GM08714 (cell line): Measurements from ENCODE around the gene TRPC5OS.

Experiments
- H3K4me3 ChIP-seq: fragments of 200-500 bp; sonication (Bioruptor generic); 2 replicates; pipeline ENCODE4 v1.5.1; 2014; ENCODE audit warnings: mild to moderate bottlenecking, low read length, inconsistent platforms
- ZNF274 ChIP-seq: IDR thresholded peaks from 2 replicates; pipeline ENCODE4 v1.6.1; 2012; ENCODE audit warnings: mild to moderate bottlenecking, low read depth, low read length

The TRPC5OS gene

DNA sequence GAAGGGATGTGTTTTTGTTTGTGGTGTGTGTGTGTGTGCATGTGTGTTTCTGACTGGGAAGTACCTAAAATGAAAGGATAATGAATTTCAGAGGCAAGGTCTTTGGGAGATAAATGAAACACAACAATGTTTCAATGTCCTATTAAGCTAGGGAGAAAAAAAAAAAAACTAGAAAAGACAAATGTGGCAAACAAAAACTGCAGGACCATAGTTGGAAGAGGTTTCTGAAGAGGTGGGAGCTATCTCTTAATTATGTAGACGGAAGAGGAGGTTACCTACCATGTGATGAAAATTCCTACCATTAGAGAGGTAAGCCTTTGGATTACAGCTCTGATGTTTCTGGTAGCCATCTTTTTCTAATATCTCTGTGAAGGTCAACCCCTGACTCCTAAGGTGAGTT, at the start of gene TRPC5OS:
Gene TRPC5OS (plus strand): TSS at position 301 of the 400 bp plus-strand sequence. CDS start 25,669 bp downstream, outside the sequence.
- H3K4me3 ChIP-seq, result no peak within 1 kb of the TSS

GRCh38 chrX:111829345-111829744, 46.6 kb upstream of the TRPC5OS start:
- no peak overlapping the region for H3K4me3 ChIP-seq
- TF ChIP-seq ZNF274, result no peak

More for the DNA sequence above, at the start of gene TRPC5OS:
- no peak for TF ChIP-seq ZNF274

- TF ChIP-seq ZNF274, result no peak
- H3K4me3 ChIP-seq, result no peak overlapping the region
These were observed 45.4 kb upstream of the TRPC5OS start for GRCh38 chrX:111830571-111830970.

DNA sequence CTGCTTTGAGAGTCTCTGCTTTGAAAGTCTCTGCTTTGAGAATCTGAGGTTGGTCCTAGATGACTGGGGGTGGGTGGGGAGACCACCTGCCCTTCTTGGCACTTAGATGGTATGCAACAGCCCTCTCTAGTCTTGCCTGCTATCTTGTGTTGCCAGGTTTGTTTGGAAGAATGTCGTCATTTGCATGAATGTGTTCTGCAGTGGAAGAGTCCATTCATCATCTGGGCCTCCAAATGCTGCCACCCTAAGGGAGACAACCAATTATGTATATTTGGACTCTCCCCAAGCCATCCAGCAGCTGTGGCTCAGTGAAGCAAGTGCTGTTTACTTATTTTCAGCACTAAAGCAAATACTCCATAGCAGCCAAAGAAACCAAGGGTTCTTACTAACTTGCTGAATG, 44.6 kb upstream of the TRPC5OS start:
- no peak overlapping the region for H3K4me3 ChIP-seq
- no peak for TF ChIP-seq ZNF274

- no peak for TF ChIP-seq ZNF274
These were observed 38.8 kb upstream of the TRPC5OS start for GRCh38 chrX:111837197-111837596.

GRCh38 chrX:111847491-111848133, 28.4 kb upstream of the TRPC5OS start:
- no peak overlapping the region for H3K4me3 ChIP-seq
- TF ChIP-seq ZNF274, result no peak

More at GRCh38 chrX:111837197-111837596, 38.8 kb upstream of the TRPC5OS start:
- H3K4me3 ChIP-seq, result no peak overlapping the region

- no peak overlapping the region for H3K4me3 ChIP-seq
- TF ChIP-seq ZNF274, result no peak
These were observed 27.4 kb upstream of the TRPC5OS start for GRCh38 chrX:111848541-111848940.

- no peak for TF ChIP-seq ZNF274
These were observed 25.0 kb upstream of the TRPC5OS start for GRCh38 chrX:111850975-111851374.

GRCh38 chrX:111854556-111855490, 21.2 kb upstream of the TRPC5OS start:
- no peak overlapping the region for H3K4me3 ChIP-seq
- TF ChIP-seq ZNF274, result no peak

More at GRCh38 chrX:111850975-111851374, 25.0 kb upstream of the TRPC5OS start:
- H3K4me3 ChIP-seq, result no peak overlapping the region

GRCh38 chrX:111857534-111858060, 18.4 kb upstream of the TRPC5OS start:
- no peak for TF ChIP-seq ZNF274
- H3K4me3 ChIP-seq, result no peak overlapping the region

GRCh38 chrX:111861605-111862004, 14.4 kb upstream of the TRPC5OS start:
- no peak for TF ChIP-seq ZNF274
- no peak overlapping the region for H3K4me3 ChIP-seq

DNA sequence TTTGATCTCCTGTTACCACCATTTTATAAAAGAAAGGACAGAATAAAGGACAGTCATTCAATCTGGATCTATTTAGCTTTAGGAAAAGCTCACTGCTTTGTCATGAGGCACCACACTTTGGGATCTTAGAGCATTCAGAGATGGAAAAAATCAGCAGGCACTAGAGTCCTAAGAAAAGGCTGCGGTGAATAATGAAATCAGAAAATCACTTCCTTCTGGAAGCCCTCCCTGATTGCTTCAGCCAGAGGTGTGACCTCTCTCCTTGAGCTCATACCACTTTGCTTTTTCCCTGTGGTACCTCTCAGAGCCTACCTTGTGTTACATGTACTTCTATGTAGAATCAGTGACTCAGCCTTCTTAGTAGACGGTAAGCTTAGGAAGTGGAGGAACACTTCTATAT, 8.7 kb upstream of the TRPC5OS start:
- H3K4me3 ChIP-seq, result no peak overlapping the region
- no peak for TF ChIP-seq ZNF274

GRCh38 chrX:111868726-111869638, 7.0 kb upstream of the TRPC5OS start:
- no peak for TF ChIP-seq ZNF274
- H3K4me3 ChIP-seq, result no peak overlapping the region

GRCh38 chrX:111869639-111870034, 6.3 kb upstream of the TRPC5OS start:
- no peak overlapping the region for H3K4me3 ChIP-seq
- no peak for TF ChIP-seq ZNF274
